HEK293 (cell line): Measurements from ENCODE around the gene CSRP1.

Source experiments
- CTCF ChIA-PET: fragments of 350-600 bp; formaldehyde crosslinking; extraction: SDS; loops from one replicate; lab custom pipeline; 2021; ENCODE audit warnings: antibody characterized with exemption; lab: Yijun Ruan, JAX
- POLR2A ChIA-PET: fragments of 300-600 bp; formaldehyde crosslinking; extraction: SDS; loops from one replicate; lab custom pipeline; 2020; ENCODE audit warnings: antibody characterized with exemption, inconsistent platforms; lab: Yijun Ruan, JAX
- H3K27ac ChIP-seq: fragments of 200-500 bp; sonication (Bioruptor generic); 2 replicates; pipeline ENCODE4 v1.5.1; 2014; ENCODE audit warnings: low read depth, low read length, control low read depth, inconsistent platforms; ENCODE audit errors: extremely low read depth
- H3K36me3 ChIP-seq, 2 experiments: fragments of 200-500 bp in 1 of 2; sonication (Bioruptor generic) in 1 of 2; 1 replicate in 1 of 2; 2 replicates in 1 of 2; pipeline ENCODE4 v1.5.1; 2014 to 2017; ENCODE audit warnings: inconsistent platforms in 2 of 2, low read length in 2 of 2; ENCODE audit not compliant: control insufficient read depth in 2 of 2, insufficient read depth in 1 of 2
- H3K4me1 ChIP-seq: fragments of 200-500 bp; sonication (Bioruptor generic); 2 replicates; pipeline ENCODE4 v1.5.1; 2014; ENCODE audit warnings: mild to moderate bottlenecking, low read length, inconsistent platforms; ENCODE audit not compliant: control insufficient read depth, insufficient read depth
- H3K4me3 ChIP-seq: 2 replicates; pipeline ENCODE4 v1.5.1; 2011; ENCODE audit warnings: low read depth, mild to moderate bottlenecking, control low read depth, low read length, moderate library complexity
- H3K9me3 ChIP-seq: fragments of 200-500 bp; sonication (Bioruptor generic); 2 replicates; pipeline ENCODE4 v1.5.1; 2014; ENCODE audit warnings: low read depth, low read length, inconsistent platforms; ENCODE audit not compliant: control insufficient read depth, insufficient read depth
- GLIS1 ChIP-seq: fragments of 450-650 bp; formaldehyde crosslinking; IDR thresholded peaks from 2 replicates; pipeline ENCODE4 v1.5.1; 2016; ENCODE audit warnings: missing biosample characterization, missing genetic modification characterization
- GLIS2 ChIP-seq: fragments of 450-650 bp; formaldehyde crosslinking; IDR thresholded peaks from 2 replicates; pipeline ENCODE4 v1.5.1; 2016; ENCODE audit warnings: missing biosample characterization, missing genetic modification characterization
- KLF1 ChIP-seq: fragments of 450-650 bp; formaldehyde crosslinking; IDR thresholded peaks from 2 replicates; pipeline ENCODE4 v1.5.1; 2016; ENCODE audit warnings: missing biosample characterization, missing genetic modification characterization
- SALL2 ChIP-seq: fragments of 450-650 bp; formaldehyde crosslinking; IDR thresholded peaks from 2 replicates; pipeline ENCODE4 v1.5.0; 2017; ENCODE audit warnings: missing biosample characterization, mild to moderate bottlenecking, missing genetic modification characterization, borderline replicate concordance
- SCRT2 ChIP-seq: fragments of 450-650 bp; formaldehyde crosslinking; IDR thresholded peaks from 2 replicates; pipeline ENCODE4 v1.5.1; 2016; ENCODE audit warnings: missing biosample characterization, missing genetic modification characterization
- YY1 ChIP-seq: fragments of 450-650 bp; formaldehyde crosslinking; IDR thresholded peaks from 2 replicates; pipeline ENCODE4 v1.5.1; 2018; ENCODE audit warnings: missing biosample characterization, missing genetic modification characterization
- YY2 ChIP-seq: fragments of 450-650 bp; formaldehyde crosslinking; IDR thresholded peaks from 2 replicates; pipeline ENCODE4 v1.5.1; 2016; ENCODE audit warnings: missing biosample characterization, missing genetic modification characterization
- ZNF112 ChIP-seq: fragments of 450-650 bp; formaldehyde crosslinking; IDR thresholded peaks from 2 replicates; pipeline ENCODE4 v1.5.0; 2017; ENCODE audit warnings: missing biosample characterization, missing genetic modification characterization
- ZNF121 ChIP-seq: fragments of 450-650 bp; formaldehyde crosslinking; IDR thresholded peaks from 2 replicates; pipeline ENCODE4 v1.5.1; 2016; ENCODE audit warnings: missing biosample characterization, missing genetic modification characterization
- ZNF157 ChIP-seq: fragments of 450-650 bp; formaldehyde crosslinking; IDR thresholded peaks from 2 replicates; pipeline ENCODE4 v1.5.1; 2016; ENCODE audit warnings: missing biosample characterization, missing genetic modification characterization
- ZNF175 ChIP-seq: fragments of 450-650 bp; formaldehyde crosslinking; IDR thresholded peaks from 2 replicates; pipeline ENCODE4 v1.5.1; 2016; ENCODE audit warnings: missing biosample characterization, missing genetic modification characterization
- ZNF184 ChIP-seq: fragments of 450-650 bp; IDR thresholded peaks from 2 replicates; pipeline ENCODE4 v1.5.1; 2018; ENCODE audit warnings: missing biosample characterization, mild to moderate bottlenecking, missing genetic modification characterization
- ZNF214 ChIP-seq: fragments of 450-650 bp; formaldehyde crosslinking; IDR thresholded peaks from 2 replicates; pipeline ENCODE4 v1.5.1; 2017; ENCODE audit warnings: missing biosample characterization, mild to moderate bottlenecking, missing genetic modification characterization, borderline replicate concordance
- ZNF292 ChIP-seq: fragments of 450-650 bp; formaldehyde crosslinking; IDR thresholded peaks from 2 replicates; pipeline ENCODE4 v1.5.1; 2016; ENCODE audit warnings: low read depth, missing biosample characterization, missing genetic modification characterization, borderline replicate concordance
- ZNF37A ChIP-seq: fragments of 450-650 bp; IDR thresholded peaks from 2 replicates; pipeline ENCODE4 v1.5.1; 2018; ENCODE audit warnings: missing biosample characterization, missing genetic modification characterization
- ZNF394 ChIP-seq: fragments of 450-650 bp; formaldehyde crosslinking; IDR thresholded peaks from 2 replicates; pipeline ENCODE4 v1.5.1; 2016; ENCODE audit warnings: missing biosample characterization, missing genetic modification characterization, mild to moderate bottlenecking, moderate library complexity, borderline replicate concordance
- ZNF501 ChIP-seq: fragments of 450-650 bp; formaldehyde crosslinking; IDR thresholded peaks from 2 replicates; pipeline ENCODE4 v1.5.1; 2016; ENCODE audit warnings: missing biosample characterization, missing genetic modification characterization
- ZNF558 ChIP-seq: fragments of 450-650 bp; formaldehyde crosslinking; IDR thresholded peaks from 2 replicates; pipeline ENCODE4 v1.5.1; 2016; ENCODE audit warnings: missing biosample characterization, missing genetic modification characterization
- ZNF629 ChIP-seq: fragments of 450-650 bp; formaldehyde crosslinking; IDR thresholded peaks from 2 replicates; pipeline ENCODE4 v1.5.1; 2017; ENCODE audit warnings: missing biosample characterization, missing genetic modification characterization
- ZSCAN30 ChIP-seq: fragments of 450-650 bp; IDR thresholded peaks from 2 replicates; pipeline ENCODE4 v1.5.1; 2018; ENCODE audit warnings: missing biosample characterization, mild to moderate bottlenecking, missing genetic modification characterization, moderate library complexity
- TF ChIP-seq, protein P1 (sequence below): fragments of 450-650 bp; formaldehyde crosslinking; IDR thresholded peaks from 2 replicates; pipeline ENCODE4 v1.5.1; 2017; ENCODE audit warnings: missing biosample characterization, missing genetic modification characterization
- TF ChIP-seq, protein P2 (sequence below): fragments of 450-650 bp; formaldehyde crosslinking; conservative IDR thresholded peaks from 2 replicates; pipeline ENCODE4 v1.5.1; 2016; ENCODE audit warnings: low read depth, missing biosample characterization, missing genetic modification characterization
- TF ChIP-seq, protein P3 (sequence below): fragments of 450-650 bp; formaldehyde crosslinking; IDR thresholded peaks from 2 replicates; pipeline ENCODE4 v1.5.1; 2016; ENCODE audit warnings: missing biosample characterization, missing genetic modification characterization
- TF ChIP-seq, protein P4 (sequence below): fragments of 450-650 bp; formaldehyde crosslinking; IDR thresholded peaks from 2 replicates; pipeline ENCODE4 v1.5.1; 2016; ENCODE audit warnings: missing biosample characterization, missing genetic modification characterization, low read depth
- TF ChIP-seq, protein P5 (sequence below): fragments of 450-650 bp; formaldehyde crosslinking; IDR thresholded peaks from 2 replicates; pipeline ENCODE4 v1.5.1; 2016; ENCODE audit warnings: missing biosample characterization, missing genetic modification characterization

CSRP1 gene

DNA sequence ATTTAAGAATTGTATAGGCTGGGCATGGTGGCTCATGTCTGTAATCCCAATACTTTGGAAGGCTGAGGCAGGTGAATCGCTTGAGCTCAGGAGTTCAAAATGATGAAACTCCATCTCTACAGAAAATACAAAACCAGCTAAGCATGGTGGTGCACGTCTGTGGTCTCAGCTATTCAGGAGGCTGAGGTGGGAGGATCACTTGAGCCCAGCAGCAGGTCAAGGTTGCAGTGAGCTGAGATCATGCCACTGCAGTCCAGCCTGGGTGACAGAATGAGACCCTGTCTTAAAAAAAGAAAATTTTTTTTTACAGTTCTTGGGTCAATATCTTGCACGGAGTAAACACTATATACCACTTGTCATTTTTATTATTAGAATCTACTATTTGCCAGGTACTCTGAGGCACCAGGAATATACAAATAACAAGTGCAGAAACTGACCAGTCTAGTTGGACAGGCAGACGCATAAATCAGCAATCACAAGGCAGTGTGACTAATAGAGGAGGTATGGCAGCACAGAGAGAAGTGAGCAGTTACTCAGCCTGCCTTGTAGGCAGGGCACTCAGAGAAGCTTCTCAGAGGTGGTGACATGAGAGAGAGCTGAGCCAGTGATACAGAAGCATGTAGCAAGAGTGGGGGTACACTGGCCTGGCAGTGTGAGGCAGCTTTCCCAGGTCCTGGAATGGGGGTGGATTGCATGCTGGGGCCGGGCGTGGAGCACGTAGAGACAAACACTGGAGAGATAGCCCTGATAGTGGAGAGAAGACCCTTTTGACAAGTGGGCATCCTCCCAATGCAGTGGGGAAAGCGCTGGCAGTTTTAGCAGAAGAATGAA lies 45.9 kb downstream of the CSRP1 start (continued):
- TF ChIP-seq ZNF629 (tag by site-specific recombination) (peak; percentile 46; the same call in 1 of the 2 replicates), ZNF121 (tag by site-specific recombination) (no peak), YY1 (tag by site-specific recombination) (no peak), ZSCAN30 (tag by site-specific recombination) (no peak), ZNF112 (tag by site-specific recombination) (no peak), ZNF292 (tag by site-specific recombination) (no peak), GLIS1 (tag by site-specific recombination) (peak; percentile 56), YY2 (tag by site-specific recombination) (0 out of 2 replicates have a peak, but pooled peaks have one; percentile 18), SALL2 (no peak), ZNF394 (tag by site-specific recombination) (0 out of 2 replicates have a peak, but pooled peaks have one; percentile 35), ZNF214 (tag by site-specific recombination) (no peak)
- TF ChIP-seq, protein P1, sequence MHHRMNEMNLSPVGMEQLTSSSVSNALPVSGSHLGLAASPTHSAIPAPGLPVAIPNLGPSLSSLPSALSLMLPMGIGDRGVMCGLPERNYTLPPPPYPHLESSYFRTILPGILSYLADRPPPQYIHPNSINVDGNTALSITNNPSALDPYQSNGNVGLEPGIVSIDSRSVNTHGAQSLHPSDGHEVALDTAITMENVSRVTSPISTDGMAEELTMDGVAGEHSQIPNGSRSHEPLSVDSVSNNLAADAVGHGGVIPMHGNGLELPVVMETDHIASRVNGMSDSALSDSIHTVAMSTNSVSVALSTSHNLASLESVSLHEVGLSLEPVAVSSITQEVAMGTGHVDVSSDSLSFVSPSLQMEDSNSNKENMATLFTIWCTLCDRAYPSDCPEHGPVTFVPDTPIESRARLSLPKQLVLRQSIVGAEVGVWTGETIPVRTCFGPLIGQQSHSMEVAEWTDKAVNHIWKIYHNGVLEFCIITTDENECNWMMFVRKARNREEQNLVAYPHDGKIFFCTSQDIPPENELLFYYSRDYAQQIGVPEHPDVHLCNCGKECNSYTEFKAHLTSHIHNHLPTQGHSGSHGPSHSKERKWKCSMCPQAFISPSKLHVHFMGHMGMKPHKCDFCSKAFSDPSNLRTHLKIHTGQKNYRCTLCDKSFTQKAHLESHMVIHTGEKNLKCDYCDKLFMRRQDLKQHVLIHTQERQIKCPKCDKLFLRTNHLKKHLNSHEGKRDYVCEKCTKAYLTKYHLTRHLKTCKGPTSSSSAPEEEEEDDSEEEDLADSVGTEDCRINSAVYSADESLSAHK (tag by site-specific recombination) = no peak
- TF ChIP-seq, protein P2, sequence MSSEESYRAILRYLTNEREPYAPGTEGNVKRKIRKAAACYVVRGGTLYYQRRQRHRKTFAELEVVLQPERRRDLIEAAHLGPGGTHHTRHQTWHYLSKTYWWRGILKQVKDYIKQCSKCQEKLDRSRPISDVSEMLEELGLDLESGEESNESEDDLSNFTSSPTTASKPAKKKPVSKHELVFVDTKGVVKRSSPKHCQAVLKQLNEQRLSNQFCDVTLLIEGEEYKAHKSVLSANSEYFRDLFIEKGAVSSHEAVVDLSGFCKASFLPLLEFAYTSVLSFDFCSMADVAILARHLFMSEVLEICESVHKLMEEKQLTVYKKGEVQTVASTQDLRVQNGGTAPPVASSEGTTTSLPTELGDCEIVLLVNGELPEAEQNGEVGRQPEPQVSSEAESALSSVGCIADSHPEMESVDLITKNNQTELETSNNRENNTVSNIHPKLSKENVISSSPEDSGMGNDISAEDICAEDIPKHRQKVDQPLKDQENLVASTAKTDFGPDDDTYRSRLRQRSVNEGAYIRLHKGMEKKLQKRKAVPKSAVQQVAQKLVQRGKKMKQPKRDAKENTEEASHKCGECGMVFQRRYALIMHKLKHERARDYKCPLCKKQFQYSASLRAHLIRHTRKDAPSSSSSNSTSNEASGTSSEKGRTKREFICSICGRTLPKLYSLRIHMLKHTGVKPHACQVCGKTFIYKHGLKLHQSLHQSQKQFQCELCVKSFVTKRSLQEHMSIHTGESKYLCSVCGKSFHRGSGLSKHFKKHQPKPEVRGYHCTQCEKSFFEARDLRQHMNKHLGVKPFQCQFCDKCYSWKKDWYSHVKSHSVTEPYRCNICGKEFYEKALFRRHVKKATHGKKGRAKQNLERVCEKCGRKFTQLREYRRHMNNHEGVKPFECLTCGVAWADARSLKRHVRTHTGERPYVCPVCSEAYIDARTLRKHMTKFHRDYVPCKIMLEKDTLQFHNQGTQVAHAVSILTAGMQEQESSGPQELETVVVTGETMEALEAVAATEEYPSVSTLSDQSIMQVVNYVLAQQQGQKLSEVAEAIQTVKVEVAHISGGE (tag by site-specific recombination) = no peak

DNA sequence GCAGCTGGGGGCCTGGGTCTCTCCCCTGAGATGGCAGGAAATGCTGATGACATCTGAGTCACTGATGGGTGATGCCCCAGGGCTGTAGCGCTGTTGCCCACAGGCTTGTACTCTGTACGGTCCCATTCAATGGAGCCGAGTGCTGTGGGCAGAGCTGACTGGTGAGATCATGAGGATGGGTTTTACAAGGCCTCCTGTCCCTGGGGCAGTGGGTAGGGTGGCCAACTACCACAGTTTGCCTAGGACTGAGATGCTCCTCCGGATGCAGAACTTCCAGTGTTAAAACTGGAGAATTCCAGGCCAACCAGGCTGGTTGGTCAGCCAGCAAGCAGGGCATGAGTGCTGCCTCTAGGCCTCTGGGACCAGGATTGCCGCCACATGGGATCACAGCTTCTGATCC lies 47.1 kb downstream of the CSRP1 start:
- Histone ChIP-seq H3K27ac (no peak overlapping the region), H3K9me3 (no peaks in the 10 kb centered on the region), H3K36me3 (peaks cover 0 to 7% of the 10 kb centered on the region in 2 experiments; a peak in 1 of 3 replicates), H3K4me3 (no peak overlapping the region), H3K4me1 (peaks cover 15% of the 10 kb centered on the region)
- POLR2A ChIA-PET = interaction anchor here (1.2 kb wide), 1 partner anchor 9 kb away, joined by 3 read pairs; the partner anchor contains the start of gene PHLDA3
- CTCF ChIA-PET = interaction anchor here (1.7 to 7.2 kb wide), 3 partner anchors 12 to 53 kb away, joined by 5 to 56 read pairs (median 15); no protein-coding TSS in a partner anchor
- TF ChIP-seq GLIS2 (tag by site-specific recombination) = no peak
- TF ChIP-seq SCRT2 (tag by site-specific recombination) = no peak
- TF ChIP-seq ZNF184 (tag by site-specific recombination) = no peak
- TF ChIP-seq, protein P3, sequence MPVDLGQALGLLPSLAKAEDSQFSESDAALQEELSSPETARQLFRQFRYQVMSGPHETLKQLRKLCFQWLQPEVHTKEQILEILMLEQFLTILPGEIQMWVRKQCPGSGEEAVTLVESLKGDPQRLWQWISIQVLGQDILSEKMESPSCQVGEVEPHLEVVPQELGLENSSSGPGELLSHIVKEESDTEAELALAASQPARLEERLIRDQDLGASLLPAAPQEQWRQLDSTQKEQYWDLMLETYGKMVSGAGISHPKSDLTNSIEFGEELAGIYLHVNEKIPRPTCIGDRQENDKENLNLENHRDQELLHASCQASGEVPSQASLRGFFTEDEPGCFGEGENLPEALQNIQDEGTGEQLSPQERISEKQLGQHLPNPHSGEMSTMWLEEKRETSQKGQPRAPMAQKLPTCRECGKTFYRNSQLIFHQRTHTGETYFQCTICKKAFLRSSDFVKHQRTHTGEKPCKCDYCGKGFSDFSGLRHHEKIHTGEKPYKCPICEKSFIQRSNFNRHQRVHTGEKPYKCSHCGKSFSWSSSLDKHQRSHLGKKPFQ = no peak
- no peak for TF ChIP-seq ZNF175
- TF ChIP-seq ZNF501 = no peak
- TF ChIP-seq ZNF558 (tag by site-specific recombination) = no peak
- TF ChIP-seq ZNF157 = no peak
- TF ChIP-seq ZNF37A (tag by site-specific recombination) = no peak
- TF ChIP-seq KLF1 = no peak
- TF ChIP-seq, protein P4, sequence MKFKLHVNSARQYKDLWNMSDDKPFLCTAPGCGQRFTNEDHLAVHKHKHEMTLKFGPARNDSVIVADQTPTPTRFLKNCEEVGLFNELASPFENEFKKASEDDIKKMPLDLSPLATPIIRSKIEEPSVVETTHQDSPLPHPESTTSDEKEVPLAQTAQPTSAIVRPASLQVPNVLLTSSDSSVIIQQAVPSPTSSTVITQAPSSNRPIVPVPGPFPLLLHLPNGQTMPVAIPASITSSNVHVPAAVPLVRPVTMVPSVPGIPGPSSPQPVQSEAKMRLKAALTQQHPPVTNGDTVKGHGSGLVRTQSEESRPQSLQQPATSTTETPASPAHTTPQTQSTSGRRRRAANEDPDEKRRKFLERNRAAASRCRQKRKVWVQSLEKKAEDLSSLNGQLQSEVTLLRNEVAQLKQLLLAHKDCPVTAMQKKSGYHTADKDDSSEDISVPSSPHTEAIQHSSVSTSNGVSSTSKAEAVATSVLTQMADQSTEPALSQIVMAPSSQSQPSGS = no peak
- TF ChIP-seq ZNF121 (tag by site-specific recombination) = no peak
- TF ChIP-seq, protein P5, sequence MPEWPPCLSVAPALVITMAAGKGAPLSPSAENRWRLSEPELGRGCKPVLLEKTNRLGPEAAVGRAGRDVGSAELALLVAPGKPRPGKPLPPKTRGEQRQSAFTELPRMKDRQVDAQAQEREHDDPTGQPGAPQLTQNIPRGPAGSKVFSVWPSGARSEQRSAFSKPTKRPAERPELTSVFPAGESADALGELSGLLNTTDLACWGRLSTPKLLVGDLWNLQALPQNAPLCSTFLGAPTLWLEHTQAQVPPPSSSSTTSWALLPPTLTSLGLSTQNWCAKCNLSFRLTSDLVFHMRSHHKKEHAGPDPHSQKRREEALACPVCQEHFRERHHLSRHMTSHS (tag by site-specific recombination) = no peak
